HEK293 (cell line): ENCODE measurements around the gene HINT3.

Experiments used
- CTCF ChIA-PET: fragments of 350-600 bp; formaldehyde crosslinking; extraction: SDS; loops from one replicate; lab custom pipeline; 2021; ENCODE audit warnings: antibody characterized with exemption; lab: Yijun Ruan, JAX
- POLR2A ChIA-PET: fragments of 300-600 bp; formaldehyde crosslinking; extraction: SDS; loops from one replicate; lab custom pipeline; 2020; ENCODE audit warnings: antibody characterized with exemption, inconsistent platforms; lab: Yijun Ruan, JAX
- H3K27ac ChIP-seq: fragments of 200-500 bp; sonication (Bioruptor generic); 2 replicates; pipeline ENCODE4 v1.5.1; 2014; ENCODE audit warnings: low read depth, low read length, control low read depth, inconsistent platforms; ENCODE audit errors: extremely low read depth
- H3K36me3 ChIP-seq, 2 experiments: fragments of 200-500 bp in 1 of 2; sonication (Bioruptor generic) in 1 of 2; 1 replicate in 1 of 2; 2 replicates in 1 of 2; pipeline ENCODE4 v1.5.1; 2014 to 2017; ENCODE audit warnings: inconsistent platforms in 2 of 2, low read length in 2 of 2; ENCODE audit not compliant: control insufficient read depth in 2 of 2, insufficient read depth in 1 of 2
- H3K4me1 ChIP-seq: fragments of 200-500 bp; sonication (Bioruptor generic); 2 replicates; pipeline ENCODE4 v1.5.1; 2014; ENCODE audit warnings: mild to moderate bottlenecking, low read length, inconsistent platforms; ENCODE audit not compliant: control insufficient read depth, insufficient read depth
- H3K4me3 ChIP-seq: 2 replicates; pipeline ENCODE4 v1.5.1; 2011; ENCODE audit warnings: low read depth, mild to moderate bottlenecking, control low read depth, low read length, moderate library complexity
- H3K9me3 ChIP-seq: fragments of 200-500 bp; sonication (Bioruptor generic); 2 replicates; pipeline ENCODE4 v1.5.1; 2014; ENCODE audit warnings: low read depth, low read length, inconsistent platforms; ENCODE audit not compliant: control insufficient read depth, insufficient read depth
- EGR2 ChIP-seq: fragments of 450-650 bp; formaldehyde crosslinking; IDR thresholded peaks from 2 replicates; pipeline ENCODE4 v1.5.1; 2016; ENCODE audit warnings: low read depth, missing biosample characterization, missing genetic modification characterization
- HIC1 ChIP-seq: fragments of 450-650 bp; formaldehyde crosslinking; IDR thresholded peaks from 2 replicates; pipeline ENCODE4 v1.5.1; 2016; ENCODE audit warnings: missing biosample characterization, missing genetic modification characterization
- HOXA7 ChIP-seq: sonication (generic); formaldehyde crosslinking; IDR thresholded peaks from 2 replicates; pipeline ENCODE4 v1.8.1; 2022; ENCODE audit warnings: missing genetic modification reagents, borderline replicate concordance
- HOXD13 ChIP-seq: sonication (generic); formaldehyde crosslinking; IDR thresholded peaks from 2 replicates; pipeline ENCODE4 v1.8.0; 2022; ENCODE audit warnings: missing genetic modification reagents, borderline replicate concordance
- KLF1 ChIP-seq: fragments of 450-650 bp; formaldehyde crosslinking; IDR thresholded peaks from 2 replicates; pipeline ENCODE4 v1.5.1; 2016; ENCODE audit warnings: missing biosample characterization, missing genetic modification characterization
- MEIS1 ChIP-seq: sonication (generic); formaldehyde crosslinking; IDR thresholded peaks from 2 replicates; pipeline ENCODE4 v1.8.1; 2022; ENCODE audit warnings: missing genetic modification reagents, mild to moderate bottlenecking, borderline replicate concordance
- YY2 ChIP-seq: fragments of 450-650 bp; formaldehyde crosslinking; IDR thresholded peaks from 2 replicates; pipeline ENCODE4 v1.5.1; 2016; ENCODE audit warnings: missing biosample characterization, missing genetic modification characterization
- ZBTB8A ChIP-seq: fragments of 450-650 bp; formaldehyde crosslinking; IDR thresholded peaks from 2 replicates; pipeline ENCODE4 v1.5.1; 2016; ENCODE audit warnings: missing biosample characterization, missing genetic modification characterization
- ZEB2 ChIP-seq: fragments of 450-650 bp; formaldehyde crosslinking; IDR thresholded peaks from 2 replicates; pipeline ENCODE4 v1.5.1; 2016; ENCODE audit warnings: missing biosample characterization, missing genetic modification characterization
- ZNF157 ChIP-seq: fragments of 450-650 bp; formaldehyde crosslinking; IDR thresholded peaks from 2 replicates; pipeline ENCODE4 v1.5.1; 2016; ENCODE audit warnings: missing biosample characterization, missing genetic modification characterization
- ZNF239 ChIP-seq: fragments of 450-650 bp; formaldehyde crosslinking; IDR thresholded peaks from 2 replicates; pipeline ENCODE4 v1.5.1; 2016; ENCODE audit warnings: missing biosample characterization, missing genetic modification characterization
- ZNF629 ChIP-seq: fragments of 450-650 bp; formaldehyde crosslinking; IDR thresholded peaks from 2 replicates; pipeline ENCODE4 v1.5.1; 2017; ENCODE audit warnings: missing biosample characterization, missing genetic modification characterization
- ZNF677 ChIP-seq: fragments of 450-650 bp; IDR thresholded peaks from 2 replicates; pipeline ENCODE4 v1.5.0; 2018; ENCODE audit warnings: missing biosample characterization, mild to moderate bottlenecking, missing genetic modification characterization, moderate library complexity
- ZNF837 ChIP-seq: fragments of 450-650 bp; formaldehyde crosslinking; IDR thresholded peaks from 2 replicates; pipeline ENCODE4 v1.5.1; 2016; ENCODE audit warnings: missing biosample characterization, missing genetic modification characterization
- ZNF843 ChIP-seq: fragments of 450-650 bp; formaldehyde crosslinking; IDR thresholded peaks from 2 replicates; pipeline ENCODE4 v1.5.1; 2016; ENCODE audit warnings: missing biosample characterization, missing genetic modification characterization
- ZSCAN30 ChIP-seq: fragments of 450-650 bp; IDR thresholded peaks from 2 replicates; pipeline ENCODE4 v1.5.1; 2018; ENCODE audit warnings: missing biosample characterization, mild to moderate bottlenecking, missing genetic modification characterization, moderate library complexity
- ZSCAN4 ChIP-seq: fragments of 450-650 bp; formaldehyde crosslinking; IDR thresholded peaks from 2 replicates; pipeline ENCODE4 v1.5.1; 2017; ENCODE audit warnings: missing biosample characterization, missing genetic modification characterization
- TF ChIP-seq, protein P1 (sequence below): fragments of 450-650 bp; formaldehyde crosslinking; IDR thresholded peaks from 2 replicates; pipeline ENCODE4 v1.5.1; 2016; ENCODE audit warnings: missing biosample characterization, missing genetic modification characterization, borderline replicate concordance
- TF ChIP-seq, protein P2 (sequence below): fragments of 450-650 bp; formaldehyde crosslinking; IDR thresholded peaks from 2 replicates; pipeline ENCODE4 v1.5.1; 2016; ENCODE audit warnings: missing biosample characterization, missing genetic modification characterization

The HINT3 gene

GRCh38 chr6:125985979-125986300 is 29.4 kb downstream of the HINT3 start:
- H3K9me3 ChIP-seq: no peaks in the 10 kb centered on the region
- H3K36me3 ChIP-seq: peaks cover 0 to 1% of the 10 kb centered on the region in 2 experiments; a peak in 2 of 3 replicates
- TF ChIP-seq ZSCAN30 (tag by site-specific recombination) (peak; percentile 5; the same call in 1 of the 2 replicates), ZSCAN4 (0 out of 2 replicates have a peak, but pooled peaks have one; percentile 2)
- TF ChIP-seq, protein P1, sequence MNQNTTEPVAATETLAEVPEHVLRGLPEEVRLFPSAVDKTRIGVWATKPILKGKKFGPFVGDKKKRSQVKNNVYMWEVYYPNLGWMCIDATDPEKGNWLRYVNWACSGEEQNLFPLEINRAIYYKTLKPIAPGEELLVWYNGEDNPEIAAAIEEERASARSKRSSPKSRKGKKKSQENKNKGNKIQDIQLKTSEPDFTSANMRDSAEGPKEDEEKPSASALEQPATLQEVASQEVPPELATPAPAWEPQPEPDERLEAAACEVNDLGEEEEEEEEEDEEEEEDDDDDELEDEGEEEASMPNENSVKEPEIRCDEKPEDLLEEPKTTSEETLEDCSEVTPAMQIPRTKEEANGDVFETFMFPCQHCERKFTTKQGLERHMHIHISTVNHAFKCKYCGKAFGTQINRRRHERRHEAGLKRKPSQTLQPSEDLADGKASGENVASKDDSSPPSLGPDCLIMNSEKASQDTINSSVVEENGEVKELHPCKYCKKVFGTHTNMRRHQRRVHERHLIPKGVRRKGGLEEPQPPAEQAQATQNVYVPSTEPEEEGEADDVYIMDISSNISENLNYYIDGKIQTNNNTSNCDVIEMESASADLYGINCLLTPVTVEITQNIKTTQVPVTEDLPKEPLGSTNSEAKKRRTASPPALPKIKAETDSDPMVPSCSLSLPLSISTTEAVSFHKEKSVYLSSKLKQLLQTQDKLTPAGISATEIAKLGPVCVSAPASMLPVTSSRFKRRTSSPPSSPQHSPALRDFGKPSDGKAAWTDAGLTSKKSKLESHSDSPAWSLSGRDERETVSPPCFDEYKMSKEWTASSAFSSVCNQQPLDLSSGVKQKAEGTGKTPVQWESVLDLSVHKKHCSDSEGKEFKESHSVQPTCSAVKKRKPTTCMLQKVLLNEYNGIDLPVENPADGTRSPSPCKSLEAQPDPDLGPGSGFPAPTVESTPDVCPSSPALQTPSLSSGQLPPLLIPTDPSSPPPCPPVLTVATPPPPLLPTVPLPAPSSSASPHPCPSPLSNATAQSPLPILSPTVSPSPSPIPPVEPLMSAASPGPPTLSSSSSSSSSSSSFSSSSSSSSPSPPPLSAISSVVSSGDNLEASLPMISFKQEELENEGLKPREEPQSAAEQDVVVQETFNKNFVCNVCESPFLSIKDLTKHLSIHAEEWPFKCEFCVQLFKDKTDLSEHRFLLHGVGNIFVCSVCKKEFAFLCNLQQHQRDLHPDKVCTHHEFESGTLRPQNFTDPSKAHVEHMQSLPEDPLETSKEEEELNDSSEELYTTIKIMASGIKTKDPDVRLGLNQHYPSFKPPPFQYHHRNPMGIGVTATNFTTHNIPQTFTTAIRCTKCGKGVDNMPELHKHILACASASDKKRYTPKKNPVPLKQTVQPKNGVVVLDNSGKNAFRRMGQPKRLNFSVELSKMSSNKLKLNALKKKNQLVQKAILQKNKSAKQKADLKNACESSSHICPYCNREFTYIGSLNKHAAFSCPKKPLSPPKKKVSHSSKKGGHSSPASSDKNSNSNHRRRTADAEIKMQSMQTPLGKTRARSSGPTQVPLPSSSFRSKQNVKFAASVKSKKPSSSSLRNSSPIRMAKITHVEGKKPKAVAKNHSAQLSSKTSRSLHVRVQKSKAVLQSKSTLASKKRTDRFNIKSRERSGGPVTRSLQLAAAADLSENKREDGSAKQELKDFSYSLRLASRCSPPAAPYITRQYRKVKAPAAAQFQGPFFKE (tag by site-specific recombination): no peak
- ChIA-PET POLR2A (interaction anchor here (0.5 to 2.4 kb wide), 14 partner anchors 9 to 784 kb away, joined by 3 to 27 read pairs (median 4); partner anchors contain the start of genes HDDC2, HINT3 and NCOA7), CTCF (interaction anchor here (0.6 to 4.7 kb wide), 9 partner anchors 10 to 825 kb away, joined by 3 to 40 read pairs (median 4); partner anchors contain the start of gene HINT3)
- peak overlapping the region; percentile 63 for H3K27ac ChIP-seq
- H3K4me3 ChIP-seq: peak overlapping the region; percentile 81
- peaks cover 4% of the 10 kb centered on the region; the same call in 1 of the 2 replicates for H3K4me1 ChIP-seq

DNA sequence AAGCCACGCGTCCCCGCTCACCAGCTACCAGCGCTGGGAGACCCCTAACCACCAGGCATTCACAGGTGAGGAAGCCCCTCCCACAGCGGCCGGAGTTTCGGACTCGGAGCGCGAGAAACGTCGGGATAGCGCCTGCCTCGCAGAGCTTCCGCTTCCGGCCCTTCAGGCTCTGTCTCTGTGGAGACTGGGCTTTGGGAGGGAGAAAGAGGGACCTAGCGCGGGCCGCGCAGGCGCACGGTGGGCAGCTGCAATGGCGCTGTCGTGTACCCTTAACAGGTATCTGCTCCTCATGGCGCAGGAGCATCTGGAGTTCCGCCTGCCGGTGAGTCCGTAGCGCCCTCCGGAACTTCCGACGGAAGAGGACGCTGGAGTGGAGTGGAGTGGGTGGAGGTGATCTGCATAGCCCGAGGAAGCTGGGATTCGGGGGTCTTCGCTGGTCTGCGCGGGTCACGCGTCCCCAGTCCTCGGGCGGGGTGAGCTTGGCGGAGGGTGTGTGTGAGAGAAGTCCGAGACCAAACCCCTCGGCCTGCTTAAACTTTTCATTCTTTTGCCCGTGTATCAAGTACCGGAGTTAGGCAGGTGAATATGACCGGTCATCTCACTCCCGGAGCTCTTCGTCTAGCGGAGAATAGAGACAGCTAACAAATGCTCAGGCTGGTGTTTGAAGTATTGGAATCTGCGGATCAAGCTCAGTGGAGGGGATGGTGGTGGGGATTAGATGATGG is 29.9 kb downstream of the HINT3 start, which contains the start of gene TRMT11:
Gene TRMT11, plus strand, starts transcription at position 240 of the 725 bp plus-strand sequence. Its CDS starts 11 bp downstream, at position 251.
- CTCF ChIA-PET: interaction anchor here (0.6 to 4.7 kb wide), 12 partner anchors 10 to 1428 kb away, joined by 3 to 40 read pairs (median 4); partner anchors contain the start of gene HINT3
- POLR2A ChIA-PET: interaction anchor here (0.5 to 2.4 kb wide), 17 partner anchors 9 to 784 kb away, joined by 3 to 27 read pairs (median 4); partner anchors contain the start of genes HDDC2, HINT3 and NCOA7
- peak within 1 kb of the TSS; percentile 63 for H3K27ac ChIP-seq
- H3K36me3 ChIP-seq: no peaks in the 10 kb centered on the region; a peak in 1 of 3 replicates
- H3K4me3 ChIP-seq: peak within 1 kb of the TSS; percentile 81
- peaks cover 5% of the 10 kb centered on the region for H3K4me1 ChIP-seq
- H3K9me3 ChIP-seq: no peaks in the 10 kb centered on the region
- TF ChIP-seq ZNF157 (tag by site-specific recombination) (no peak), ZNF837 (tag by site-specific recombination) (no peak), EGR2 (0 out of 2 replicates have a peak, but pooled peaks have one; percentile 32), ZEB2 (tag by site-specific recombination) (peak; percentile 69; the same call in 1 of the 2 replicates), HOXA7 (no peak), YY2 (tag by site-specific recombination) (peak; percentile 78; the same call in 1 of the 2 replicates), ZNF843 (no peak), HOXD13 (CRISPR knock-in tag) (no peak), HIC1 (tag by site-specific recombination) (no peak), MEIS1 (CRISPR knock-in tag) (no peak), KLF1 (0 out of 2 replicates have a peak, but pooled peaks have one; percentile 18), ZSCAN4 (0 out of 2 replicates have a peak, but pooled peaks have one; percentile 10), ZNF629 (tag by site-specific recombination) (peak; percentile 38), ZBTB8A (tag by site-specific recombination) (peak; percentile 54), ZNF677 (tag by site-specific recombination) (no peak), ZNF239 (tag by site-specific recombination) (peak; percentile 60; the same call in 1 of the 2 replicates)
- TF ChIP-seq, protein P2, sequence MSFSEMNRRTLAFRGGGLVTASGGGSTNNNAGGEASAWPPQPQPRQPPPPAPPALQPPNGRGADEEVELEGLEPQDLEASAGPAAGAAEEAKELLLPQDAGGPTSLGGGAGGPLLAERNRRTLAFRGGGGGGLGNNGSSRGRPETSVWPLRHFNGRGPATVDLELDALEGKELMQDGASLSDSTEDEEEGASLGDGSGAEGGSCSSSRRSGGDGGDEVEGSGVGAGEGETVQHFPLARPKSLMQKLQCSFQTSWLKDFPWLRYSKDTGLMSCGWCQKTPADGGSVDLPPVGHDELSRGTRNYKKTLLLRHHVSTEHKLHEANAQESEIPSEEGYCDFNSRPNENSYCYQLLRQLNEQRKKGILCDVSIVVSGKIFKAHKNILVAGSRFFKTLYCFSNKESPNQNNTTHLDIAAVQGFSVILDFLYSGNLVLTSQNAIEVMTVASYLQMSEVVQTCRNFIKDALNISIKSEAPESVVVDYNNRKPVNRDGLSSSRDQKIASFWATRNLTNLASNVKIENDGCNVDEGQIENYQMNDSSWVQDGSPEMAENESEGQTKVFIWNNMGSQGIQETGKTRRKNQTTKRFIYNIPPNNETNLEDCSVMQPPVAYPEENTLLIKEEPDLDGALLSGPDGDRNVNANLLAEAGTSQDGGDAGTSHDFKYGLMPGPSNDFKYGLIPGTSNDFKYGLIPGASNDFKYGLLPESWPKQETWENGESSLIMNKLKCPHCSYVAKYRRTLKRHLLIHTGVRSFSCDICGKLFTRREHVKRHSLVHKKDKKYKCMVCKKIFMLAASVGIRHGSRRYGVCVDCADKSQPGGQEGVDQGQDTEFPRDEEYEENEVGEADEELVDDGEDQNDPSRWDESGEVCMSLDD (tag by site-specific recombination): 0 out of 2 replicates have a peak, but pooled peaks have one; percentile 45
